Measurements from ENCODE around the gene BABAM2.

DNA sequence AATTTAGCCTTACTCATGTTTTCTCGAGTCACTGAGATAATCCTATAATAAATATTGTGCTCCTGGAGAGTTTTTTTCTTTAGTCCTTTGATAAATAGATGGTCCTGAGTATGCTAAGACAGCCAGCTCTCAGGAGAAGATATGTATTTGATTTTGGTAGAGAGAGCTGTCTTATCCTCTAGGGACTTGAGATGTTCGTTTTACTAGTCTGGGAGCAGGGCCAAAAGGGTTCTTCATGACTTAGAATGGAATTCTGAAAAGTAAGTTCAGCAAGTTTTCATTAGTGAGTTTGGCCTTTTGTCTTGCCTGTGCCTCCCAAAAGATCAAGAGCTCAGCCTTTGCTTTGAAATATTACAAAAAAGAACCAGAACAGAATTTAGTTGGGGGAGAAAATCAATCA is 246.7 kb downstream of the BABAM2 start:
- TF ChIP-seq, protein P1, sequence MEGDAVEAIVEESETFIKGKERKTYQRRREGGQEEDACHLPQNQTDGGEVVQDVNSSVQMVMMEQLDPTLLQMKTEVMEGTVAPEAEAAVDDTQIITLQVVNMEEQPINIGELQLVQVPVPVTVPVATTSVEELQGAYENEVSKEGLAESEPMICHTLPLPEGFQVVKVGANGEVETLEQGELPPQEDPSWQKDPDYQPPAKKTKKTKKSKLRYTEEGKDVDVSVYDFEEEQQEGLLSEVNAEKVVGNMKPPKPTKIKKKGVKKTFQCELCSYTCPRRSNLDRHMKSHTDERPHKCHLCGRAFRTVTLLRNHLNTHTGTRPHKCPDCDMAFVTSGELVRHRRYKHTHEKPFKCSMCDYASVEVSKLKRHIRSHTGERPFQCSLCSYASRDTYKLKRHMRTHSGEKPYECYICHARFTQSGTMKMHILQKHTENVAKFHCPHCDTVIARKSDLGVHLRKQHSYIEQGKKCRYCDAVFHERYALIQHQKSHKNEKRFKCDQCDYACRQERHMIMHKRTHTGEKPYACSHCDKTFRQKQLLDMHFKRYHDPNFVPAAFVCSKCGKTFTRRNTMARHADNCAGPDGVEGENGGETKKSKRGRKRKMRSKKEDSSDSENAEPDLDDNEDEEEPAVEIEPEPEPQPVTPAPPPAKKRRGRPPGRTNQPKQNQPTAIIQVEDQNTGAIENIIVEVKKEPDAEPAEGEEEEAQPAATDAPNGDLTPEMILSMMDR (IDR thresholded peaks at IDR 0.05), result no peak
- TF ChIP-seq POLR2A (IDR thresholded peaks at IDR 0.05), result no peak
- no peak for TF ChIP-seq EP300 (IDR thresholded peaks at IDR 0.05)

Data from sigmoid colon (tissue), 4 donors.